ENCODE measurements around the gene PHF21A. TPM values are rescaled to one million over a fixed set of nuclear protein-coding genes. Genes with fewer than 3 reads are reported as not detected.

The PHF21A gene
- total RNA-seq, 2 donors from 2014 or later: 47.2 to 53.9 TPM

- peaks cover 19% of the 10 kb centered on the region for H3K27me3 Mint-ChIP-seq (ENCODE audit: insufficient read depth)
- 86 to 87% methylated on average over 5 to 12 of the region's 12 CpGs for WGBS, 2 experiments (ENCODE audit: insufficient coverage in 1 of 2, insufficient read length in 1 of 2)
- peak; percentile 45 for DNase-seq
These were observed 195.3 kb downstream of the PHF21A start for GRCh38 chr11:45926001-45926401.

GRCh38 chr11:45925550-45925949 lies 195.7 kb downstream of the PHF21A start:
- DNase-seq: no peak
- Mint-ChIP-seq H3K36me3 (ENCODE audit: low read depth) (peaks cover 2% of the 10 kb centered on the region), H3K4me3 (no peak overlapping the region), H3K4me1 (peaks cover 15% of the 10 kb centered on the region), H3K27ac (no peak overlapping the region), H3K27me3 (ENCODE audit: insufficient read depth) (peaks cover 21% of the 10 kb centered on the region), H3K9me3 (no peaks in the 10 kb centered on the region)
- WGBS, 2 experiments (ENCODE audit: insufficient coverage in 1 of 2, insufficient read length in 1 of 2): 91 to 100% methylated on average over 1 to 2 of the region's 3 CpGs
- no peak overlapping the region for H3K4me3 ChIP-seq (ENCODE audit: low read length)
- peaks cover 33% of the 10 kb centered on the region for H3K27me3 ChIP-seq (ENCODE audit: control insufficient read depth, insufficient read depth, low read length, poor library complexity, severe bottlenecking)
- H3K9me3 ChIP-seq (ENCODE audit: control insufficient read depth, low read length): no peaks in the 10 kb centered on the region
- H3K27ac ChIP-seq (ENCODE audit: low read depth, low read length): no peak overlapping the region
- no peaks in the 10 kb centered on the region for H3K36me3 ChIP-seq (ENCODE audit: control insufficient read depth, insufficient read depth, low read length)
- peaks cover 2% of the 10 kb centered on the region for H3K4me1 ChIP-seq (ENCODE audit: control insufficient read depth, insufficient read depth, low read length)
- no peak for TF ChIP-seq CTCF (conservative IDR thresholded peaks at IDR 0.05)
- H3K9ac ChIP-seq (ENCODE audit: extremely low read depth, low read length, poor library complexity, severe bottlenecking): no peak overlapping the region

More at GRCh38 chr11:45926001-45926401, 195.3 kb downstream of the PHF21A start:
- no peak for TF ChIP-seq CTCF (conservative IDR thresholded peaks at IDR 0.05)
- Histone ChIP-seq H3K9me3 (ENCODE audit: control insufficient read depth, low read length) (no peaks in the 10 kb centered on the region), H3K27ac (ENCODE audit: low read depth, low read length) (no peak overlapping the region), H3K27me3 (ENCODE audit: control insufficient read depth, insufficient read depth, low read length, poor library complexity, severe bottlenecking) (peaks cover 28% of the 10 kb centered on the region), H3K9ac (ENCODE audit: extremely low read depth, low read length, poor library complexity, severe bottlenecking) (no peak overlapping the region), H3K36me3 (ENCODE audit: control insufficient read depth, insufficient read depth, low read length) (no peaks in the 10 kb centered on the region), H3K4me3 (ENCODE audit: low read length) (no peak overlapping the region), H3K4me1 (ENCODE audit: control insufficient read depth, insufficient read depth, low read length) (peaks cover 2% of the 10 kb centered on the region)
- H3K36me3 Mint-ChIP-seq (ENCODE audit: low read depth): peaks cover 2% of the 10 kb centered on the region
- no peak overlapping the region for H3K4me3 Mint-ChIP-seq
- no peaks in the 10 kb centered on the region for H3K9me3 Mint-ChIP-seq
- no peak overlapping the region for H3K27ac Mint-ChIP-seq
- H3K4me1 Mint-ChIP-seq: peaks cover 11% of the 10 kb centered on the region

DNA sequence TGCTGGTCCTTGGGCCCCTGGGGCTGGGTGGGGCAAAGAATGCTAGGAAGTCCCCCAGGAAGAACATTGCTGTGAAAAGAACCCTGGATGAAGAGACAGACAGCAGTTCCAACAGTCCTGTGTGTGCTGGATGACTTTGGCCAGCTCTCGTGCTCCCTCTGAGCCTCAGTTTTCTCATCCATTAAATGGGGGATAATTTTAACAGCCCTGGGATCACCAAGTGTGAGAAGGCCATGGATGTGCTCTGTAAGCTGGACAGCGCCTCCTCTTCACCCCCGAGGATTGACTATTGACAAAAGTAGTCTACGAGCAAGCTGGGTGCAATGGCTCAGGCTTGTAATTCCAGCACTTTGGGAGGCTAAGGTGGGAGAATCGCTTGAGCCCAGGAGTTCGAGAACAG lies 196.3 kb downstream of the PHF21A start:
- Histone ChIP-seq H3K36me3 (ENCODE audit: control insufficient read depth, insufficient read depth, low read length) (no peaks in the 10 kb centered on the region), H3K4me1 (ENCODE audit: control insufficient read depth, insufficient read depth, low read length) (peaks cover 2% of the 10 kb centered on the region), H3K27ac (ENCODE audit: low read depth, low read length) (no peak overlapping the region), H3K9ac (ENCODE audit: extremely low read depth, low read length, poor library complexity, severe bottlenecking) (no peak overlapping the region), H3K4me3 (ENCODE audit: low read length) (no peak overlapping the region), H3K9me3 (ENCODE audit: control insufficient read depth, low read length) (no peaks in the 10 kb centered on the region), H3K27me3 (ENCODE audit: control insufficient read depth, insufficient read depth, low read length, poor library complexity, severe bottlenecking) (peaks cover 35% of the 10 kb centered on the region)
- no peak overlapping the region for H3K4me3 Mint-ChIP-seq
- 91 to 95% methylated on average over 6 of the region's 6 CpGs for WGBS, 2 experiments (ENCODE audit: insufficient coverage in 1 of 2, insufficient read length in 1 of 2)
- H3K27me3 Mint-ChIP-seq (ENCODE audit: insufficient read depth): peaks cover 21% of the 10 kb centered on the region
- peaks cover 22% of the 10 kb centered on the region for H3K4me1 Mint-ChIP-seq
- TF ChIP-seq CTCF (conservative IDR thresholded peaks at IDR 0.05): no peak
- peaks cover 2% of the 10 kb centered on the region for H3K36me3 Mint-ChIP-seq (ENCODE audit: low read depth)
- peak; percentile 41 for DNase-seq
- H3K9me3 Mint-ChIP-seq: no peaks in the 10 kb centered on the region
- no peak overlapping the region for H3K27ac Mint-ChIP-seq
